Gastroesophageal sphincter (tissue), 4 donors: Measurements from ENCODE around the gene ERBB4. TPM values are rescaled to one million over a fixed set of nuclear protein-coding genes. Genes with fewer than 3 reads are reported as not detected.

ENCODE experiments used
- ATAC-seq: fragments of 150-250 bp; one replicate; pipeline ENCODE4 v1.9.1; 2016; ENCODE audit warnings: mild to moderate bottlenecking, moderate library complexity
- H3K27ac ChIP-seq, 4 donors: fragments of 200-600 bp; sonication (generic) in 3 of 4; 1 replicate in 3 of 4; 2 replicates in 1 of 4; pipeline ENCODE4 v1.5.1; 2016 to 2019
- H3K27me3 ChIP-seq: fragments of 200-600 bp; sonication (generic); one replicate; pipeline ENCODE4 v1.5.1; 2019
- H3K36me3 ChIP-seq, 2 donors: fragments of 200-600 bp; sonication (generic); one replicate each; pipeline ENCODE4 v1.5.1; 2019; ENCODE audit warnings: control low read depth in 1 of 2
- H3K4me1 ChIP-seq, 3 donors: fragments of 200-600 bp; sonication (generic); 1 replicate in 2 of 3; 2 replicates in 1 of 3; pipeline ENCODE4 v1.5.1; 2016 to 2019; ENCODE audit warnings: control low read depth in 2 of 3
- H3K4me3 ChIP-seq, 2 donors: fragments of 200-600 bp; sonication (generic); one replicate each; pipeline ENCODE4 v1.5.1; 2019; ENCODE audit warnings: mild to moderate bottlenecking in 1 of 2, moderate library complexity in 1 of 2
- H3K9me3 ChIP-seq, 3 donors: fragments of 200-600 bp; sonication (generic); one replicate each; pipeline ENCODE4 v1.5.1; 2017 to 2019; ENCODE audit warnings: control low read depth in 2 of 3
- CTCF ChIP-seq, 4 experiments: fragments of 200-600 bp in 2 of 4; fragments of 450-650 bp in 2 of 4; sonication (generic) in 1 of 4; IDR thresholded peaks; one replicate each; pipeline ENCODE4 v1.5.1; 2017 to 2019; ENCODE audit warnings: antibody characterized with exemption in 4 of 4, mild to moderate bottlenecking in 2 of 4, moderate library complexity in 2 of 4
- EP300 ChIP-seq: sonication (generic); formaldehyde crosslinking; IDR thresholded peaks from one replicate; pipeline ENCODE4 v1.6.1; 2017; ENCODE audit warnings: antibody characterized with exemption, mild to moderate bottlenecking
- POLR2A ChIP-seq, 2 donors: fragments of 450-650 bp; IDR thresholded peaks; one replicate each; pipeline ENCODE4 v1.6.1; 2017; ENCODE audit warnings: antibody characterized with exemption in 2 of 2, mild to moderate bottlenecking in 2 of 2, moderate library complexity in 1 of 2
- POLR2AphosphoS5 ChIP-seq: sonication (generic); formaldehyde crosslinking; IDR thresholded peaks from one replicate; pipeline ENCODE4 v1.6.1; 2017; ENCODE audit warnings: antibody characterized with exemption
- WGBS, 2 donors: methylation state at CpG; one replicate each; pipeline ENCODE4 v1.1.5; 2018; ENCODE audit warnings: low coverage in 1 of 2; 5-methylcytosine and 5-hydroxymethylcytosine counted together
- total RNA-seq, 4 donors: library from RNA; depleted of rRNA; stranded (reverse); fragments of >200 nt; gene quantifications; one replicate each; pipeline ENCODE4 v1.1.0, GENCODE V29; 2016

ERBB4 gene
- total RNA-seq, 4 donors from 2014 or later, result 0.16 to 0.92 (median 0.50) TPM

GRCh38 chr2:211674715-211675114 lies 863.9 kb downstream of the ERBB4 start:
- WGBS, 2 donors, result 66 to 73% methylated on average over 2 of the region's 2 CpGs

GRCh38 chr2:211673133-211673905 lies 865.3 kb downstream of the ERBB4 start:
- 35 to 38% methylated on average over 1 to 3 of the region's 3 CpGs for WGBS, 2 donors
- Histone ChIP-seq H3K27me3 (no peaks in the 10 kb centered on the region), H3K4me3 (no peak overlapping the region), H3K9me3 (no peaks in the 10 kb centered on the region), H3K4me1 (no peaks in the 10 kb centered on the region), H3K27ac (no peak overlapping the region), H3K36me3 (no peaks in the 10 kb centered on the region)
- TF ChIP-seq POLR2A (IDR thresholded peaks at IDR 0.05), result no peak
- no peak for TF ChIP-seq EP300
- no peak for TF ChIP-seq POLR2AphosphoS5
- TF ChIP-seq CTCF (IDR thresholded peaks at IDR 0.05), result no peak
- ATAC-seq, result no peak

More at GRCh38 chr2:211674715-211675114, 863.9 kb downstream of the ERBB4 start:
- Histone ChIP-seq H3K9me3 (no peaks in the 10 kb centered on the region), H3K27ac (no peak overlapping the region), H3K27me3 (no peaks in the 10 kb centered on the region), H3K36me3 (no peaks in the 10 kb centered on the region), H3K4me3 (no peak overlapping the region), H3K4me1 (no peaks in the 10 kb centered on the region)
- TF ChIP-seq POLR2A (IDR thresholded peaks at IDR 0.05), result no peak
- no peak for TF ChIP-seq EP300
- no peak for TF ChIP-seq POLR2AphosphoS5
- TF ChIP-seq CTCF (IDR thresholded peaks at IDR 0.05), result no peak
- no peak for ATAC-seq

GRCh38 chr2:211671977-211672376 lies 866.6 kb downstream of the ERBB4 start:
- 82% methylated on average over 1 of the region's 1 CpG for WGBS, 2 donors

GRCh38 chr2:211665299-211665698 lies 873.3 kb downstream of the ERBB4 start:
- H3K36me3 ChIP-seq, result no peaks in the 10 kb centered on the region
- H3K4me3 ChIP-seq, result no peak overlapping the region
- no peak overlapping the region for H3K27ac ChIP-seq
- TF ChIP-seq EP300, result no peak
- 73% methylated on average over 2 of the region's 2 CpGs; no CpG with 5 or more reads in 1 of the 2 donors for WGBS, 2 donors
- H3K9me3 ChIP-seq, result no peaks in the 10 kb centered on the region
- no peak for ATAC-seq
- no peaks in the 10 kb centered on the region for H3K27me3 ChIP-seq
- H3K4me1 ChIP-seq, result no peaks in the 10 kb centered on the region

More at GRCh38 chr2:211671977-211672376, 866.6 kb downstream of the ERBB4 start:
- ATAC-seq, result no peak
- Histone ChIP-seq H3K9me3 (no peaks in the 10 kb centered on the region), H3K27me3 (no peaks in the 10 kb centered on the region), H3K4me3 (no peak overlapping the region), H3K4me1 (no peaks in the 10 kb centered on the region), H3K27ac (no peak overlapping the region), H3K36me3 (no peaks in the 10 kb centered on the region)
- TF ChIP-seq EP300, result no peak
- no peak for TF ChIP-seq POLR2AphosphoS5
- no peak for TF ChIP-seq POLR2A (IDR thresholded peaks at IDR 0.05)
- no peak for TF ChIP-seq CTCF (IDR thresholded peaks at IDR 0.05)

GRCh38 chr2:211664321-211664720 lies 874.3 kb downstream of the ERBB4 start:
- WGBS, 2 donors, result 68 to 86% methylated on average over 1 to 2 of the region's 2 CpGs
- no peaks in the 10 kb centered on the region for H3K4me1 ChIP-seq
- ATAC-seq, result no peak
- no peaks in the 10 kb centered on the region for H3K27me3 ChIP-seq
- H3K27ac ChIP-seq, result no peak overlapping the region
- no peaks in the 10 kb centered on the region for H3K9me3 ChIP-seq
- H3K4me3 ChIP-seq, result no peak overlapping the region
- TF ChIP-seq POLR2AphosphoS5 (no peak), EP300 (no peak), POLR2A (IDR thresholded peaks at IDR 0.05) (no peak), CTCF (IDR thresholded peaks at IDR 0.05) (no peak)
- no peaks in the 10 kb centered on the region for H3K36me3 ChIP-seq
